H9 (cell line): Measurements from ENCODE around the gene SPDYE9. TPM values are rescaled to one million over a fixed set of nuclear protein-coding genes. Genes with fewer than 3 reads are reported as not detected.
"Not testable (repeated sequence)": the region's sequence is repeated elsewhere in the genome, so short reads cannot be mapped to it uniquely, and the experiment has no call there.

Experiments
- DNase-seq: peaks from one replicate; pipeline ENCODE4 v3.0.0-alpha.2; 2017
- H2AFZ ChIP-seq: one replicate; pipeline ENCODE4 v1.6.1; 2013; ENCODE audit warnings: mild to moderate bottlenecking, low read length, control low read depth, moderate library complexity
- H2AK5ac ChIP-seq: 2 replicates; pipeline ENCODE4 v1.6.1; 2013; ENCODE audit warnings: low read length, control low read depth, mixed read lengths; ENCODE audit not compliant: insufficient read length
- H2BK120ac ChIP-seq: one replicate; pipeline ENCODE4 v1.6.1; 2013; ENCODE audit warnings: low read depth, mild to moderate bottlenecking, low read length, control low read depth, inconsistent platforms; ENCODE audit not compliant: poor library complexity, severe bottlenecking
- H2BK12ac ChIP-seq: 2 replicates; pipeline ENCODE4 v1.6.1; 2013; ENCODE audit warnings: low read length, control low read depth, mixed read lengths, low read depth; ENCODE audit not compliant: insufficient read length
- H2BK15ac ChIP-seq: 2 replicates; pipeline ENCODE4 v1.6.1; 2013; ENCODE audit warnings: low read depth, low read length, control low read depth
- H2BK20ac ChIP-seq: one replicate; pipeline ENCODE4 v1.6.1; 2013; ENCODE audit warnings: low read depth, mild to moderate bottlenecking, low read length, control low read depth, inconsistent platforms; ENCODE audit not compliant: poor library complexity, severe bottlenecking
- H2BK5ac ChIP-seq: 2 replicates; pipeline ENCODE4 v1.6.1; 2013; ENCODE audit warnings: low read length, control low read depth, mixed read lengths; ENCODE audit not compliant: insufficient read length
- H3K14ac ChIP-seq: 2 replicates; pipeline ENCODE4 v1.6.1; 2013; ENCODE audit warnings: low read length, control low read depth; ENCODE audit not compliant: insufficient read depth
- H3K18ac ChIP-seq: 2 replicates; pipeline ENCODE4 v1.6.1; 2013; ENCODE audit warnings: low read depth, mild to moderate bottlenecking, mixed read lengths, low read length, control low read depth; ENCODE audit not compliant: insufficient read length
- H3K23ac ChIP-seq: 2 replicates; pipeline ENCODE4 v1.6.1; 2013; ENCODE audit warnings: low read length, control low read depth, mixed read lengths, low read depth; ENCODE audit not compliant: insufficient read length
- H3K23me2 ChIP-seq: 2 replicates; pipeline ENCODE4 v1.6.1; 2013; ENCODE audit warnings: low read depth, mild to moderate bottlenecking, mixed read lengths, low read length, control low read depth; ENCODE audit not compliant: insufficient read length, poor library complexity, severe bottlenecking
- H3K27ac ChIP-seq: 2 replicates; pipeline ENCODE4 v1.5.1; 2013; ENCODE audit warnings: low read length, control low read depth, mixed read lengths, low read depth; ENCODE audit not compliant: insufficient read length
- H3K27me3 ChIP-seq: 2 replicates; pipeline ENCODE4 v1.6.1; 2013; ENCODE audit warnings: low read length, control low read depth, inconsistent platforms; ENCODE audit not compliant: insufficient read depth
- H3K4ac ChIP-seq: 2 replicates; pipeline ENCODE4 v1.6.1; 2013; ENCODE audit warnings: low read depth, mild to moderate bottlenecking, control low read depth, inconsistent platforms, low read length, moderate library complexity
- H3K4me1 ChIP-seq: 2 replicates; pipeline ENCODE4 v1.6.1; 2013; ENCODE audit warnings: low read length, control low read depth, inconsistent platforms; ENCODE audit not compliant: insufficient read depth
- H3K4me2 ChIP-seq: 2 replicates; pipeline ENCODE4 v1.6.1; 2013; ENCODE audit warnings: low read length, control low read depth, mixed read lengths; ENCODE audit not compliant: insufficient read length, insufficient read depth
- H3K56ac ChIP-seq: 2 replicates; pipeline ENCODE4 v1.6.1; 2013; ENCODE audit warnings: low read depth, mild to moderate bottlenecking, mixed read lengths, low read length, control low read depth; ENCODE audit not compliant: insufficient read length
- H3K79me1 ChIP-seq: 2 replicates; pipeline ENCODE4 v1.6.1; 2013; ENCODE audit warnings: low read depth, mild to moderate bottlenecking, moderate library complexity, low read length, control low read depth, inconsistent platforms; ENCODE audit not compliant: insufficient read depth, poor library complexity, severe bottlenecking
- H3K79me2 ChIP-seq: 2 replicates; pipeline ENCODE4 v1.6.1; 2013; ENCODE audit warnings: low read length, control low read depth, inconsistent platforms; ENCODE audit not compliant: insufficient read depth
- H3K9ac ChIP-seq: 2 replicates; pipeline ENCODE4 v1.6.1; 2013; ENCODE audit warnings: low read length, control low read depth, mixed read lengths; ENCODE audit not compliant: insufficient read length; ENCODE audit errors: extremely low read depth
- H3K9me3 ChIP-seq: one replicate; pipeline ENCODE4 v1.6.1; 2013; ENCODE audit warnings: low read depth, low read length, inconsistent platforms; ENCODE audit not compliant: control insufficient read depth
- H3T11ph ChIP-seq: one replicate; pipeline ENCODE4 v1.6.1; 2013; ENCODE audit warnings: mild to moderate bottlenecking, low read length, control low read depth, inconsistent platforms
- H4K20me1 ChIP-seq: one replicate; pipeline ENCODE4 v1.6.1; 2013; ENCODE audit not compliant: control insufficient read depth, insufficient read length, insufficient read depth
- H4K5ac ChIP-seq: 2 replicates; pipeline ENCODE4 v1.6.1; 2013; ENCODE audit warnings: low read depth, mild to moderate bottlenecking, mixed read lengths, low read length, control low read depth; ENCODE audit not compliant: insufficient read length
- H4K8ac ChIP-seq: replicated peaks from 2 replicates; pipeline ENCODE4 v1.6.1; 2013; ENCODE audit warnings: low read length, control low read depth, mixed read lengths, low read depth; ENCODE audit not compliant: insufficient read length
- H4K91ac ChIP-seq: 2 replicates; pipeline ENCODE4 v1.6.1; 2013; ENCODE audit warnings: low read depth, mild to moderate bottlenecking, moderate library complexity, mixed read lengths, low read length, control low read depth; ENCODE audit not compliant: insufficient read length
- H3K27ac Mint-ChIP-seq, 3 experiments: 2 replicates in 2 of 3; 3 replicates in 1 of 3; pipeline ENCODE4 v1.8.0; 2020 to 2021; ENCODE audit warnings: mixed read lengths in 3 of 3, mild to moderate bottlenecking in 1 of 3, moderate library complexity in 1 of 3
- H3K27me3 Mint-ChIP-seq: 2 replicates; pipeline ENCODE4 v1.8.0; 2021; ENCODE audit warnings: low read depth, mild to moderate bottlenecking, moderate library complexity, mixed read lengths
- H3K36me3 Mint-ChIP-seq, 3 experiments: 2 replicates in 2 of 3; 3 replicates in 1 of 3; pipeline ENCODE4 v1.8.0; 2020 to 2021; ENCODE audit warnings: low read depth in 3 of 3, mixed read lengths in 3 of 3; ENCODE audit not compliant: insufficient read depth in 1 of 3
- H3K4me1 Mint-ChIP-seq, 2 experiments: 2 replicates each; pipeline ENCODE4 v1.8.0; 2020; ENCODE audit warnings: mixed read lengths in 2 of 2
- H3K4me3 Mint-ChIP-seq, 2 experiments: 2 replicates in 1 of 2; 3 replicates in 1 of 2; pipeline ENCODE4 v1.8.0; 2020 to 2021; ENCODE audit warnings: mild to moderate bottlenecking in 2 of 2, mixed read lengths in 2 of 2, moderate library complexity in 1 of 2
- H3K9me3 Mint-ChIP-seq, 2 experiments: 2 replicates in 1 of 2; 3 replicates in 1 of 2; pipeline ENCODE4 v1.8.0; 2020; ENCODE audit warnings: mild to moderate bottlenecking in 2 of 2, mixed read lengths in 2 of 2, moderate library complexity in 1 of 2
- WGBS: extraction: QIAGEN DNeasy Blood & Tissue Kit; methylation state at CpG from one replicate; pipeline ENCODE4 v1.1.7; 2013; ENCODE audit warnings: missing lambda C conversion rate, low lambda C conversion rate, mixed read lengths; ENCODE audit not compliant: insufficient read length; ENCODE audit errors: extremely low coverage; 5-methylcytosine and 5-hydroxymethylcytosine counted together
- long read RNA-seq: library from polyadenylated mRNA; unstranded; transcript quantifications from one replicate; pipeline ENCODE4 v2.0.0, GENCODE V29; 2020
- total RNA-seq: library from RNA; stranded (reverse); gene quantifications from 2 replicates; pipeline ENCODE4 v1.2.1, GENCODE V29; 2021

Gene SPDYE9
- total RNA-seq: not detected in 2 replicates
- long read RNA-seq: 0 reads

- not testable (repeated sequence) for H3K4me1 Mint-ChIP-seq, H3K36me3 Mint-ChIP-seq, H3K4me1 ChIP-seq, DNase-seq, H3K79me2 ChIP-seq, H3K14ac ChIP-seq, H4K20me1 ChIP-seq, H2BK15ac ChIP-seq, H3K4me2 ChIP-seq, H2AK5ac ChIP-seq, H3K23me2 ChIP-seq, H3K18ac ChIP-seq, H4K91ac ChIP-seq, H3K27ac Mint-ChIP-seq, H3K27ac ChIP-seq, H2BK120ac ChIP-seq, H4K8ac ChIP-seq, H3K56ac ChIP-seq, H3T11ph ChIP-seq, H4K5ac ChIP-seq, H3K9ac ChIP-seq, H3K27me3 Mint-ChIP-seq, H3K4ac ChIP-seq, H3K9me3 ChIP-seq, H3K9me3 Mint-ChIP-seq, H3K27me3 ChIP-seq, H2BK12ac ChIP-seq, H3K4me3 Mint-ChIP-seq, H3K79me1 ChIP-seq, H2BK20ac ChIP-seq, H3K23ac ChIP-seq, H2BK5ac ChIP-seq, H2AFZ ChIP-seq
- WGBS: no CpG with 5 or more reads among the region's 8 CpGs
Measured at GRCh38 chr7:73085938-73086337, at the start of gene SPDYE9. Gene SPDYE9, minus strand, starts transcription at chr7:73086038. Its CDS starts 1,800 bp downstream, at chr7:73084238.

- H2AK5ac ChIP-seq, H3K9ac ChIP-seq, H4K91ac ChIP-seq, H2BK15ac ChIP-seq, H3K4me1 ChIP-seq, H3K27ac ChIP-seq, H4K8ac ChIP-seq, H3T11ph ChIP-seq, DNase-seq, H3K9me3 Mint-ChIP-seq, H4K20me1 ChIP-seq, H3K18ac ChIP-seq, H3K23ac ChIP-seq, H3K4me1 Mint-ChIP-seq, H3K79me2 ChIP-seq, H3K23me2 ChIP-seq, H2BK12ac ChIP-seq, H2BK20ac ChIP-seq, H3K14ac ChIP-seq, H2BK120ac ChIP-seq, H2AFZ ChIP-seq, H3K36me3 Mint-ChIP-seq, H3K4me3 Mint-ChIP-seq, H3K27me3 ChIP-seq, H3K4me2 ChIP-seq, H3K9me3 ChIP-seq, H2BK5ac ChIP-seq, H3K27me3 Mint-ChIP-seq, H3K27ac Mint-ChIP-seq, H4K5ac ChIP-seq, H3K56ac ChIP-seq, H3K4ac ChIP-seq, H3K79me1 ChIP-seq: not testable (repeated sequence)
- WGBS: no CpG with 5 or more reads among the region's 2 CpGs
Measured at GRCh38 chr7:73134866-73135265, 49.0 kb upstream of the SPDYE9 start.
